Smooth muscle cell of the brain vasculature (primary cell): Measurements from ENCODE around the gene CMTM6.
"Not testable (repeated sequence)": the region's sequence is repeated elsewhere in the genome, so short reads cannot be mapped to it uniquely, and the experiment has no call there.

Source experiments
- DNase-seq: peaks from one replicate; pipeline ENCODE4 v3.0.0-alpha.2; 2012; ENCODE audit warnings: low read depth, low spot score

CMTM6 gene

DNA sequence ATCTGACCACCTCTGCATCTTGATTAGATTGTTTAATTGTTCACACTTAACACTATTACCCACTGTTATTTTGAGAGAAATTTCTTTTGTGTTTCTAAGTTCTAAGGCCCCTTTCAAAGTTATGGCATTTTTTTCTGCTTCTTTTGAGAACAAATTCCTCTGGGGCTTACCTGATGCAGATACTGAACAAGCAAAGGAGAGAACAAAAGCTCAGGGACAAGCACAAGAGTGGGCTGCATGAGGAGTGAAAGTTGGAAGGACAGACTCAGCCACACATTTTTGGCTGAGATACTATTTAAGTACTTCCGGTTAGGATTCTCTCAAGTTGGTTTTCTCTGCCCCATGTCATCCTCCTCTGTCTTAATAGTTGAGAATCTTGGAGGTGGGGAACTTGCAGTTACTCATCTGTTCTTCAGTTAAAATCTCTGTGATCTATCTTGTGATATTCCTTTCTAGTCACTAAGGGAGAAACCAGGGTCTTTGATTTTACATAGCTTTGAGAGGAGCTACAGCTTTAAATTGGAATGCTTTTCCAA lies 54.7 kb downstream of the CMTM6 start:
- no peak for DNase-seq

DNA sequence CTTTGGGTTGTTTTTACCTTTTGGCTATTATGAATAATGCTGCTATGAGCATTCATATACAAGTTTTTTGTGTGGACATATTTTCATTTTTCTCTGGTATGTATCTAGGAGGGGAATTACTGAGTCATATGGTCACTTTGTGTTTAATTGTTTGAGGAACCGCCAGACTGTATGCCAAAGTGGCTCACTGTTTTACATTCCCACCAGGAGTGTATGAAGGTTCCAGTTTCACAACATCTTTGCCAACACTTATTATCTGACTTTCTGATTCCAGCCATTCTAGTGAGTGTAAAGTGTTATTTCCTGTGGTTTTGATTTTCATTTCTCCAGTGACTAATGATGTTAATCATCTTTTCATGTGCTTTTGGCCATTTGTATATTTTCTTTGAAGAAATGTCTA lies 59.2 kb downstream of the CMTM6 start:
- no peak for DNase-seq

DNA sequence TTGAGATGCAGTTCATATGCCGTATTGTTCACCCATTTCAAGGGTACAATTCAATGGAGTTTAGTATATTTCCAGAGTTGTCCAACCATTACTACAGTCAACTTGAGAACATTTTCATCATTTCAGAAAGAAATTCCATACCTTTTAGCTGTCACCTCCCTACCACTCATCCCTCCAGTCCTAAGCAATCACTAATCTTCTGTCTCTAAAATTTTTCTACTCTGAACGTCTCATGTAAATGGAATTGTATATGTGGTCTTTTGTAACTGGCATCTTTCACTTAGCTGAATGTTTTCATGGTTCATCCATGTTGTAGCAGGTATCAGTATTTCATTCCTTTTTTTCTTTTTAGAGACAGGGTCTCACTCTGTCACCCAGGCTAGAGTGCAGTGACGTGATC lies 59.9 kb downstream of the CMTM6 start:
- no peak for DNase-seq

DNA sequence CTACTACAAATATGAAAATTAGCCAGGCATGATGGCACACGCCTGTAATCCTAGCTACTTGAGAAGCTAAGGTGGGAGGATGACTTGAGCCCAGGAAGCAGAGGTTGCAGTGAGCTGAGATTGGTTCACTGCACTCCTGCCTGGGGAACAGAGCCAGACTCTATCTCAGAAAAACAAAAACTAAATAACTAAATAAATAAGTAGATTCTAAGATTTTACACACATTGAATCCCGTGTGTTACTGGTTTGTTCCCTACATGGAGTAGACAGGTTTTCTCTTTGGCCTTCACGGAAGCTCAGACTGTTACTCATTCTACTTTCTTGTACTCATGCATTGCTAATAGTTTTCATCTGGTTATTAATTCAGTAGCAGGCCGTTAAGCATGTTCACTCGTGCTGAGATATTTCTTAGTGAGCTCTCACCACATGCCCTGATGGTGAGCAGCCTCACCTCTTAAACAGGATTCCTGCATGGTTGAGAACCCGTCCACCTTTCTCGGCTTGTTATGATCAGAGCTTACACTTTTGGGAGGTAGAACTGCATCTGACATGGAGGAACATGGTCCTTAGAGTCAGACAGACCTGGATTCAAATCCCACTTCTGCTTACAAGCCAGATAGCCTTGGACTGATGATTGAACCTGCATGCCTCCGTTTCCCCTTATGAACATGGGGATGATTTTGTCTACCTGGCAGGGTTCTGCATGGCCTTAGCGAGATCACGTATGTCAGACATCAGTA lies 61.9 kb downstream of the CMTM6 start:
- no peak for DNase-seq

DNA sequence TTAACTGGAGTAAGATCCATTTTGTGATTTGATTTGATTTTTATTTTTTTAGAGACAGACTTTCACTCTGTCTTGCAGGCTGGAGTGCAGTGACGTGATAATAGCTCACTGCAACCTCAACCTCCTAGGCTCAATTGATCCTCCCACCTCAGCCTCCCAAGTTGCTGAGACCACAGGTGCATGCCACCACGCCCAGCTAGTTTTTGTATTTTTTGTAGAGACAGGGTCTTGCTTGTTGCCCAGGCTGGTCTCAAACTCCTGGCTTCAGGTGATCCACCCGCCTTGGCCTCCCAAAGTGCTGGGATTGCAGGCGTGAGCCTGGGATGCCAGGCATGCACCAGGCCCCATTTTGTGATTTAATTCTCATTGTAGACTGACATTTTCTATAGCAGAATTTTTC lies 63.2 kb downstream of the CMTM6 start:
- not testable (repeated sequence) for DNase-seq

DNA sequence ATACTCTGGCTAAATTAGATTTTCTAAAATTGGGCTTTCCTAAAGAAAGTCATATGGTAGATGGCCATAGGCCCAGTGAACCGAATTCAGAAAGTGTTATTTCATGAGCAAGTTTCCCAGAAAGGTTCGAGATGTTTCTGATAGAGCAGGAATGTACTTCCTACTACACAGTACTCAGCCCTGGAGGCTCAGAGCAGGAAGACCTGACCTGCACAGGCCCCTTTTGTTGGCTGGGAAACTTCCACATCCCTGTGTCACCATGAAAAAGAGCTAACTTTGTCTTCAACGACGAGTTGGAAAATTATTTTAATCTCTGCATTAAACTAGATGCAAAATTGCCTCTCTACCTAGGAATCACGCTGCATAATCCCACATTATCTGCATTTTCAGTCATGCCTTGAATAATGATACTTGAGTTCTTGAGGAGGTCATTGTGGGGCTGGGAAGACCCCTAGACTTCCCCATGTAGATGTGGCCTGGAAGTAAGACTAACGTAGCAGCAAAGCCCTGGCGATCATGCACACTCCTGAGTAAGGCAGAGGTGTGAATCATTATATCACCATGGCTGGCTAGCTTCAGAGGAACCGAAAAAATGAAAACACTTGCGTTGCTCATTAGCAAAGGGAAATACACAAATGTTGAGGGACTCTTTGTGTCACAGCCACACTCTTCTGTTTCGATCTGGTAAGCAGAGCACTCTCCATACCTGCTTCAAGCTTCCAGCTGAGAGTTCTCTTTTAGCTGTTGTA lies 63.9 kb downstream of the CMTM6 start:
- no peak for DNase-seq

DNA sequence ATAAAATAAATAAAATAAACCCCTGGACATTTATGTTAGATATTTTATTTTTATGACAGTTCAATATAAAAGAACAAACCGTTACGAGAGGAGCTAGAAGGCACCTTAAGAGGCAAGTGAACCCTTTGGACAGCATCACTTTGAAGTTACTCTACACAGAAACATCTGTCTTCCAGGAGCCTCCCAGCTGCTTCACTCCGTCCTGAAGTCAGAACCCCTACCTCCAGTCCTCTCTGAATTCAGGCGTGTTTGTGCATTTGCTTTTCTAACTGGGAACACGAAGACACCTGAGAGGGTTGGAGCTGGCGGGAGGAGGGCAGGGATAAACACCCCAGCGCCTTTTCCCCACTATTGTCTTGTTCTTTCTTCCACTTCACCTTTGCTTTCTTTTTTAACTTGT lies 64.8 kb downstream of the CMTM6 start:
- no peak for DNase-seq

DNA sequence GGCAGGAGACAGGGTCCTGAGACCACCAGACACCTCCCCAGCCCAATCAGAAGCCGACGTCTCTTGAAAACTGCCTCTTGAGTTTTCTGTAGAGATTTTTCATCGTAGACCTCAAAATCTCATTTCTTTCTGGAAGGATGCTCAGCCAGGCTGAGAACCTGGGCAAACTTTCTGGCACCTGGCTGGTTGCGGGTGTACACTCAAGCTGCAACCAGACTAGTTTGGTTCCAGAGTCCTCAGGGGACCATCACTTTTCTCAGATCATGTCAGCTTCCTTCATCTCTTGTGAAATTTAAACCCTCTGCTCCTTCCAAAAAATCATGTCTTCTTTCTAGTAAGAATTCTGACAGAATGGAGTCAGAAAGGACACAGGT lies 65.8 kb downstream of the CMTM6 start:
- DNase-seq: no peak

DNA sequence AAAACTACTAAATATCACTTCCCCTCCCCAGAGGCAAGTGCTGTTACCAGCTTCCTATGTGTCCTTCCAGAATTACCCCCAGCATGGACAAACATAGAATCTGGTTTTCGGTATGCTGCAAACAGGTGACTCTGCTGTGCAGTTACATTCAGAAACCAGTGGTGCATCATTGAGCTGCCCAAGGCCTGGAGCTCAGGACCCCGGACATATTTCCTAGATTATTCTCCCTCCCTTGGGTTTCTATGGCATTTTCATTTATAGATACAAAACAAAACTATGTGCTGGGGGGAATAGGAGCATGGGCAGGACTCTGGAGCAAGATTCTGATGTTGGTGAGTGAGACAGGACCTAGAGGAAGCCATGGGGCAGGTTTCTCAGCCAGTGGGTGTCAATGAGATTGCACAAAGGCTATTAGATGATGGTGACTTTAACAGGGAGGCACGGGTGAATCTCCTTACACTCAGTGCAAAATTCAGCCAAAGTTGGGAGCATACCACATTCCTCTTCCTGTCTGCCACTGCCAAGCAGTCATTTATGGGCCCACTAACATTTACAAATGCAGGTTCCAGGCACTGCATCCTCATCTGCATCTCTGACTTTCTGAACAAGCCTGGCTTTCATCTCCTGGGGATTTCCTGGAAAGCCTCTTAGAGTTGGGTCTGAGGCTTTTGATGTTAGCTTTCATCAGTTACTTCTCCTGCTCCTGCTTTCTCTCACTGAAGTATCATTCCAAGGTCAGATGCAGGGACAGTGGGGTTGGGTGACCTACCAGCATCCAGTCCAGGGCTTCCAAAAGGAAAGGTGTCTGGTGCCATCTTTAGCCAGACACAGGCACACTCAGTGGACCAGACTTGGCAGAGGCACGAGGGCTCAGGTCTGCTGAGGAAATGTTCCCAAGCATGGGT lies 66.5 kb downstream of the CMTM6 start:
- no peak for DNase-seq

DNA sequence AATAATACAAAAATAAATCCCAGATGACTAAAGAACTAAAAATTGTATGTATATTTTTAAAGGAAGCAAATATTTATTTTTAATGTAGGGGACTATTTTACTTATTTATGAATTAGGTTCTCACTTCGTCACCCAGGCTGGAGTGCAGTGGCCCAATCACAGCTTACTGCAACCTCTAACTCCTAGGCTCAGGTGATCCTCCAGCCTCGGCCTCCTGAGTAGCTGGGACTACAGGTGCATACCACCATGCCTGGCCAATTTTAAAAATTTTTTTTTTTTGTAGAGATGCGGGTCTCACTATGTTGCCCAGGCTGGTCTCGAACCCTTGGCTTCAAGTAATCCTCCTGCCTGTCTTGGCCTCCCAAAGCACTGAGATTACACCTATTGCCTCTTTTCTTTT lies 68.4 kb downstream of the CMTM6 start:
- no peak for DNase-seq

DNA sequence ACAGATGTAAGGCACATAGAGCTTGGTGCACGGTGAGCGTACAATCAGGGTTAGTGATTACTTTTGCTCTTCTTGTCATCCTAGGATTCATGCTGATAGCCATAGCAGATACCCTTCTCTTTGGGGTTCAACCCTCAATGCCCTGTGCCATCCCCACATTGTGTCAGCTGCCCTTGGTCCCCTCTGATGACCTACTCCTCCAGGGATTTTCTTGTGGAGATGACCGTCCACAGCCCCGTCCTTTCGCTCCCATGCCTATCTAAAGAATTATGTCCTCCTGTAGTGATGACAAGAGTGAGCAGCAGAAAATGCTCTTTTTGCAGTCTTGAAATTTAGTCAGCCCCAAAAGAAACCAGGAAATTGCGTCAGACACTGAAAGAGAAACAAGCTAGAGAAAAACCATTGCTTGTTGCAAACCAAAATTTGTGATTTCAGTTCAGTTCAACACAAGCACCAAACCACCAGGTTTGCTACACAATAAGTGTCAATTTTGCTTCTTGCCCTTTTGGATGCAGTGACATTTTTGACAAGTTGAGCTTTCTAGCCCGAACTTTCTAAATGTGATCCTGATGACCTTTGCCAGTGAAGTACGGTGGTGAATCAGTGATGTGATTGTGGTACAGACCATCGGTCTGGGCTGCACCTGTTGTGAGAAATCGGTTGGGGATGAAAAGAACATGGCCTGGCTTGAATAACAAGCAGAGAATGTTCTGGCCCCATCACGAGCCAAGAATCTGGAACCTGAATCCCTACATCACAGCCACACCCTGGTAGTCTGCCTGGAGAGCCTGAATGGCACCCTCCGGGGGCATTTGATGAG lies 69.7 kb downstream of the CMTM6 start:
- no peak for DNase-seq

DNA sequence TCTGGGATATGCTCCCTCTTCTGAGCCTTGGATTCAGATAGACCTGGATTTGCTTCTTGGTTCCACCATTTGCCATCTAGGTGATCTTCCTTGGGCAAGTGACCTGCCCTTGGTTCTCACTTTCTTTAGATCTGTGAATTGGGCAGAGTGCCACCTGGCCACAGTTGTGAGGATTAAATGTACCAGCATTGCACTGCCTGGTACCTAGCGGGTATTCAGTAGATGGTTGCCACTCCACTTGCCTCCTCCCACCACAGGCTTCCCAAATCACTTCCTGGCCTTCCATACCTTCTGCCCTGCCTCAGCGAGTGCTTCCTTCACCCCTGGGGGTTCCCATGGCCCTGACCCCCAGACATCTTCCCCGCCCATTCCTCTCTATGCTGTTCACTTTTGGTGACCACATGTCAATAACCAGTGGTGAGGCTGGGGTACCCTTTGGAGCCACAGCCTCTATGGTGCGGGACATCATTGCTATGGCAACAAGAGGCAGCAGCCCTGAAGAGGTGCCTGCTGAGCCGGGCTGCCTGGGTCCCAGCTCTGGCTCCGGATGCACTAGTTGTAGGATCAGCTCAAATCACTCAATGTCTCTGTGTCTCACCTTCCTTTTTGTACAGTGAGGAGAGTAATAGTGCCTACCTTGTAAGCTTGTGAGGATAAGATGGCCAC lies 70.5 kb downstream of the CMTM6 start:
- DNase-seq: no peak

DNA sequence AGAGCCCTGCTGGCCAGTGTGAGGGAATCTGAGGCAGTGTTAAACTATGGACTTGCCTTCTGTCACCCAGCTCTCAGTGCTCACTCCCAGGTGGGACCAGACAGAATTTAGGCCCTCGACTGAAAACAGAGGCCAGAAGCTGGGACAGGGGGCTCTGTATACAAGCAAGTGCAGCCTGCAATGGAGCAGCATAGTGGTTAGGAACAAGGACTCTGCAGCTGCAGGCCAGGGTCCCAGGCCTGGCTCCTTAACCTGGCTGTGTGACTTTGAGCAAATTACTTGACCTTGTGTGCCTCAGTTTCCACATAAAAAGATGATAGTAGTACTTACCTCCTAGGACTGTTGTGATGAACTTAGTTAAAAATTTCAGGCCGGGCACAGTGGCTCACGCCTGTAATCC lies 71.2 kb downstream of the CMTM6 start:
- no peak for DNase-seq
